Fibroblast of skin of left quadriceps (primary cell): ENCODE results near the gene MACC1.
"Not testable (repeated sequence)": the region's sequence is repeated elsewhere in the genome, so short reads cannot be mapped to it uniquely, and the experiment has no call there.

ENCODE experiments used
- DNase-seq, 2 experiments: peaks; one replicate each; pipeline ENCODE4 v3.0.0-alpha.2; 2013; ENCODE audit warnings: low read depth in 2 of 2

The MACC1 gene

DNA sequence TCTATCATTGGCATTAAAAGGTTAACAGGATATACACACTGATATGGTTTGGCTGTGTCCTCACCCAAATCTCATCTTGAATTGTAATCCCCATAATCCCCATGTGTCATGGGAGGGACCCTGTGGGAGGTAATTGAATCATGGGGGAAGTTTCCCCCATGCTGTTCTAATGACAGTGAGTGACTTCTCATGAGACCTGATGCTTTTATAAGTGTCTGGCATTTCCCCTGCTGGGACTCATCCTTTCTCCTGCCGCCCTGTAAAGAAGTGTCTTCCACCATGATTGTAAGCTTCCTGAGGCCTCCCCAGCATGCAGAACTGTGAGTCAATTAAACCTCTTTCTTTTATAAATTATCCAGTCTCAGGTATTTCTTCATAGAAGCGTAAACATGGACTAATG, 9.4 kb downstream of the MACC1 start:
- DNase-seq = not testable (repeated sequence)

DNA sequence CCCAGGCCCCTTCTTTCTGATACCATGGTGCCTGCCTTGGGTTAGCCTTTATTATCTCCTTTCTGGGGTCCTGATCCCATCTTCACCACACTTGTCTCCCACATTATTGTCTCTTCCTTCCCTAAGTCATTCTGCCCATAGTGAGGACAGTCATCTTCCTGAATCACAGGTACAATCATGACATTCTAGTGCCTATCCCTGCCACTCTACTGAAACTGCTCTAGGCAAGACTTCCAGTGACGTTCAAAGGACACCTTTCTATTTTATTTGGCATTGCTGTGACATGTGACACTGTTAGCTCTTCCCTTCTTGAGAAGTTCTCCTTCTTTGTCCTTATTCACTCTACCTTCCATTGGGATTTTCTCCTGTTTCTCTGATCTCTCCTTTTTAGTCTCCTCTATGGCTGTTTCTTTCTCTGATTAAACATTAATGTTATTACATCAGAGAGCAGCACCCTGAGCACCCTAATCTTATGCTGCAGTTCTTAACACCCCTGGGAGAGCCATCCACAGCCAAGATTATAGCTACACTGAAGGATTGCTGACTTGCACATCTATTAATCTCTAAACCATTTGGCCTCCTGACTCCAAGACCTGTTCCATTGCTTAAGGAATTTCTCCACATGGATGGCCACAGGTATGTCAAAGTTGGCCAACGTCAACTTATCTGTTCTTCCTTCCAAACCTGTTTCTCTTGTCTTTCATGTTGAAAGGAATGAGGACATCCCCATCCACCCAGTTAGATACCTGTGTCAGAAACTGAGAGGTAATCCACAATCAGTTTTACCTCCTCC, 10.9 kb downstream of the MACC1 start:
- no peak for DNase-seq

DNA sequence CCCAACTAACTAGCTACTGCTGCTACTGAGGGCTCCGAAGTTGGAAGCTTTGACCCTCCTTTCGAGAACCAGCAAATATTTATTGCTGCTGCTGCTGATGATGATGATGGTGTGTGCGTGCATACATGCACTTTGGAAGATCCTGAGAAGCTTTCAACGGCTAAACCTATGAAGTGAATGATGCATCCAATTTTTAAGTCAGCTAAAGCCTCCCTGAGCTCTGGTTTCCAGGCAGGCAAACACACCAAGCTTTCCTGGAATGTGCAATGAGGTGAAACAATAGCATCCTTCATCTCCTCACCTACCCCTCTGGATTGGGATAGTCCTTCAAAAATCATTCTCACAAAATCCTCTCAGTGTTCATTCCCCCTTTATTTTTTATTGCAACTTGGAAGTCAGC, 13.9 kb downstream of the MACC1 start:
- no peak for DNase-seq

GRCh38 chr7:20201380-20201779, 15.8 kb downstream of the MACC1 start:
- no peak for DNase-seq

- no peak for DNase-seq
Observed at GRCh38 chr7:20200971-20201370, 16.2 kb downstream of the MACC1 start.

GRCh38 chr7:20200361-20200760, 16.8 kb downstream of the MACC1 start:
- DNase-seq = no peak

DNA sequence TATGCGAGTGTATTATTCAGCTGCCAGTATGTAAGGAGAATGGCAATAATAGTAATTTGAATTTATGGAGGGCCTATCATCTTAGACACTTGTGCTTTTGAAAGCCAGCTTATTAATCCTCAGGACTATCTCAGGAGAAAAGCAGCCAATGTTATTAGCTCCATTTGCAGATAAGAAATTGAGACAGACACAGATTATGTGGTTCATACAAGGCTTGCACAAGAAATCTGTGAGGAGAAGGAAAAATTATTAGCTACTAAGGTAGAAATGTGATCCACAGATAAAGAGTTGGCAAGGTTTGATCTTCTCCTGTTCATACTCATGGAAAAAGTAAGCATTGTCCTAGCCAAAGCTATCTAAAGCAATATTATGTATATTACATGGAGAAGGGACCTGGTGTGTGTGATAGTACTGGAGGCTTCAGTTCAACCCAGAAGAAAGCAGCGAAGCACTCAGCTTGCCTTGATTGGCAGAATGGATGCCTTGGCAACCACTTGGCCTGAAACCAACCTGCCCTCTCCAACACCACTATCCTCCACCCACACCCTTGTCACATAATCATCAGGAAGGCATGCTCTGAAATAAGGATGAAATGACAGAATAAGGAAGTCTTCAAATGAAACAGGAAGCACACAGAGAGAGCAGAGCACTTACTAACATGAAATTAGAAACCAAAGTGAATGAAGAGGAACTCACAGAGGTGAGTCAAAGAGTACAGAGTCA, 18.0 kb downstream of the MACC1 start:
- peak; percentile 14 to 15 for DNase-seq

DNA sequence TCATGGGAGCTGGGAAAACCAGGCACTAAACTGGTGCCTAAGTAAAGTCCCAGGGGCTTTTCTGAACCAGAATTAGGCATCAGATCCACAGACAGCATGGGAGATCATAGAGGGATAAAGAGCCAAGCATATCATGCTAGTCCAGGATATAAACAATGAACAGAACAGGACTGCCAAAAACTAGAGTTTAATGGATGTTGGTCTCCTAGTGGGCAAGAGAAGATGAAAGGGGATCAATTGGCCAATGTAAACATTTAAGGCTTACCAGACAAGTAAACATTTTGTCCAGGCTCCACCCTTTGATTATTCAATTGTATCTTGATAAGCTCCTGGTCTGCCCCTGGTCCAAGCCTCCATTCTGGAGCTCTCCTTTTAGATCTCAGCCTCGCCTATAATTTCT, 18.9 kb downstream of the MACC1 start:
- no peak for DNase-seq

- no peak for DNase-seq
Observed at GRCh38 chr7:20197837-20198236, 19.3 kb downstream of the MACC1 start.

DNA sequence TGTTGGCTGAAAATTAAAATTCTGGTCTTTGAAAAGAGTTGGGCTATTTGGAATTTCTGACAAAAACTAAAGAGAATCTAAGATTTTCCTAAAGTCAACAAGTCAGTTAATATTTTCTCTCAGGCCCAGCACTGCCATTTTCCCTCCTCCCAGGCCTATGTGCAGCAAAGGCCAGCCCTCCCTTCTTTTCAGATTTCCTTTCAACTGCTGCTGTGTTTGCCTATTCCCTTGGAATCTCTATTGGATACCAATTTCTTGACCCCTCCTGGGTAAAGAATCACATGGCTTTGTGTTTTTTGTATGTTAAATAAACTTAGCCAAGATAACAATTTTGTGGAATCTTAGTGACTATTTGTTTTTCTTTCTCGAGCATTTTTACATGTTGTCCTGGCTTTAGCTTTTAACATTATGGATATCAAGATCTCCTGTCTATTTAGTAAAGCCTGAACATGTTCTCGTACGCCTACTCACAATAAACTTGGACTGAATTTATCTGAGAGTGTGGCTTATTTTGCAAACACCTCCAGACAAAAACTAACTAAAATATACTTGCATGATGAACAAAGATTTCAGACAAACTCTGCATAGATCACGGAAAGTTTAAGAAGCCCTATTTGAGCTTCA, 19.9 kb downstream of the MACC1 start:
- DNase-seq = no peak

- no peak for DNase-seq
Observed at GRCh38 chr7:20194343-20194995, 22.7 kb downstream of the MACC1 start.

DNA sequence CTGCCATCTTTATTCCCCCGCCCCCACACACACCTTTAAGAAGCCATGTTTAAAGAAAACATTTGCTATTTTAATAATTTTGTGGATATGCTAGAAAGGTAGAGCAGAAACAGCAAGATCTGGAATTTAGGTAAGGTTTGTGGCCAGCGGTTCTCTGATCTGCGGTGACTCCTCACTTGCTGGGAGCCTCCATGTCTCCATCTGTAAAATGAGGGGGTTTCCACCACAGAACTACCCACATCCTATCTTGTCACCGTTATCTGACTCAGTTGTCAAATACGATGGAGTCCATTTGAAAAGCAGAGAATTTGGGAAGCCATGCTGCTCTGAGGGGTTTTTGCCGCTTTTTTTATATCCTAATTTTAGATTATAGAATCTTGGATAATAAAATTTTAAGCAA, 23.3 kb downstream of the MACC1 start:
- DNase-seq = no peak

GRCh38 chr7:20193242-20193777, 23.9 kb downstream of the MACC1 start:
- no peak for DNase-seq

DNA sequence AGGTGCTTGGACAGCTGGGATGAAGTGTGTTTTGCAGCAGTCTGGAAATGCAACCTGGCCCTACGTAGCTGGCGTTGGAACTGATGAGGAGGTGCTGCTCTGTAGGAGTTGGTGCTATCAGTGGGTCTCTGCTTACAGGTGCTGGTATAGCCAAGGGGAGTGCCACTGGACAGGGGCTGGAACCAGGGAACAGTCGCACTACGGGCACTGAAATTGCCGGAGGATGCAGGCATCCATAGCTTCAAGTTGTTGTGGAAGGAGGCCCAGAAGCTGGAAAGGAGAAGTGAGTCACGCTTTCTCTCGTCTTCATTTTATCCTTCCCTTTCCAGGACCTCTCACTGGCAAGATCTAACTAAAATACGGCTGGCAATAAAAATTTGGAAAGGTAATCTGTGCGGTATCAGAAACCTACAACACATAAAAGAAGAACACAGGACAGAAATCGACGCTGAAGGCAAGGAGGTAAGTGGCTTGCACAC, 25.8 kb downstream of the MACC1 start:
- DNase-seq = no peak

DNA sequence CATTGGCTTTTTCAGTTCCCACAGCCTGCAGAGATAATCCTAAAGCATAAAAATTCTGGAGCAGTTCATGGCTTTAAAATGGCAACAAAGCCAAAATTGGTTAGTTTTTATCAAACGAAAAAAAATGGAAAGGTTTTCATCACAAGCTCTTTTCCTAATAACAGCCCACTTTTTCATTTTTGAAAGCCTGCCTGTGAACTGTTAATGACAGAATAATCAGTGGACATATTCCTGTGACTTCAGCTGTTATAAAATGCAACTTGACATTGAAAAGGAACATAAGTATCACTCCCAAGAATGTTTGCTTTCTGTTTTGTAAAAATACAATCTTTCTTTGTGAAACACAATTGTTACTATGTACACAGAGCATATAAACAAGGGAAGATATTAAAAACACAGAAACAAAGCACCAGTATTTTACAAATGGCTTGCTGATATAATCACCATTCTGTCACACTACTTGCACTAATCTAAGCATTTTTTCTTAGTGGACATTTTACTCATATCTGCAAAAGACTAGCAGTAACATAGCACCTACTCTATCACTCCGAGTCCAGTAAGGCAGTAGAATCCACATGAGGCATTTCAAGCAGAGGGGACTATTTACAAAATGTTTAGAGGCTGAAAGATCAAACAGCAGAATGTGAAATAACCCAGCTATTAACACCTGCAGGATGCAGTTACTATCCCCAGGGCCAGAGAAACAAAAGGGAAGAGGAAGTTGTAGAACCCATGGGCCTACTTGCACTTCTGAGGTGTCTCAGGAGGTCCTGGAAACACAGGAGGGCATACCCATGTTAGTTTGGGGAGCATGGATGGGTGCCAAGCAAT, 26.4 kb downstream of the MACC1 start:
- no peak for DNase-seq

- no peak for DNase-seq
Observed at GRCh38 chr7:20189852-20190251, 27.3 kb downstream of the MACC1 start.

DNA sequence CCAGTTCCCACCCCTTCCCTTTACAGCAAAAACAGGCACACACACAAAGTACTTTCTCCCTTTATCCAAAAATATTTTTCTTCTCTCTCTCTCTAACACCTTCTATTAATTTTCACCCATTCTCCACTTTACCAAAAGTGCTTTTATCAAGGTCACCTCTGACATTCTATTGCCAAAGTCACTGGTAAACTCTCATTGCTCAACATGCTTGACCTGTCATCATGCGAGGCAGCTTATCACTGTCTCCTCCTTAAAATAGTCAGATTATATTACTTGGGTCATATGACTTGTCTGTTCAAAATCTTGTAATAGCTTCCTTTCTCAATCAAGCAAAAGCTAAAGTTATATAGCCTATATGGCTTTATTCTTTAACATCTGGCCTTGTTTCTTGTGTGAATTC, 28.6 kb downstream of the MACC1 start:
- no peak for DNase-seq

- DNase-seq = not testable (repeated sequence)
Observed at GRCh38 chr7:20187850-20188249, 29.3 kb downstream of the MACC1 start.

DNA sequence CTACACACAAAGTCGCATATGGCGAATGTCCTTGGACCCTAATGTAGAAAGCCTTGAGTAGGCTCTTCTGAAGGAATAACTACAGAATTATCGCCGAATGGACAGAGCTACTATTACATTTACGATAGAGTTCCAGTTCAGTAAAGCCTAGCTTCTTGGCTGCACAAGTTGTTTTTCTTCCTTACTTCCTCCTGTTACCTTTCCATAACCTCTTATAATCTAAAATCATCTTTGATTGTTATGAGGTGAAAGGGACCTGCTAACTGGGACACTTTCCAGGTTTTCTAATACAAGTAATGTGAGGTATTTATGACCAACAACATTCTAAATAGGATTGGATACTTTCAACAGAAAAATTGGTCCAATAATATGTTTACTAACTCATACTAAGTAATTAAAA, 31.2 kb downstream of the MACC1 start:
- no peak for DNase-seq

GRCh38 chr7:20183086-20183485, 34.1 kb downstream of the MACC1 start:
- no peak for DNase-seq
